ENCODE results near the gene GABBR2.
"Not testable (repeated sequence)": the region's sequence is repeated elsewhere in the genome, so short reads cannot be mapped to it uniquely, and the experiment has no call there.

The GABBR2 gene

DNA sequence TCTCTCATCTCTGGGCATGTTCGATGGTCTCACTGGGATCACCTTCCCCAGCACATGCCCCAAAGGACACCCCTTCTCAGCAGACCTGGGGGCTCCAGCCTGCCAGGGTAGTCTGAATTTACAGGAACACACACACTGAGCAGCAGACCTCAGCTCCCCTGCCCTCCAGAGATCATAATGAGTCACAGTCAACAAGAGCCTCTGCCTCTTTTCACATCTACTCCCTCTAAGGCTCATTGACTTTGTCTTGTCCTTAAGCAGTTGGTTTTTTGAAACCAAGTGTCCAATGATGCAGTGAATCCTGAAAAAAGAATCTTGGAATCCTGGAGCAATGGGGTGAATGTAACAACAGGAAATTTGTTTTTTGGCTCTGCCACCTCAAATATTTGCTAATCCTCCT lies 20.8 kb downstream of the GABBR2 start:
- no peak overlapping the region for H3K4me3 ChIP-seq (ENCODE audit: low read depth, low read length)
- TF ChIP-seq, protein P1, sequence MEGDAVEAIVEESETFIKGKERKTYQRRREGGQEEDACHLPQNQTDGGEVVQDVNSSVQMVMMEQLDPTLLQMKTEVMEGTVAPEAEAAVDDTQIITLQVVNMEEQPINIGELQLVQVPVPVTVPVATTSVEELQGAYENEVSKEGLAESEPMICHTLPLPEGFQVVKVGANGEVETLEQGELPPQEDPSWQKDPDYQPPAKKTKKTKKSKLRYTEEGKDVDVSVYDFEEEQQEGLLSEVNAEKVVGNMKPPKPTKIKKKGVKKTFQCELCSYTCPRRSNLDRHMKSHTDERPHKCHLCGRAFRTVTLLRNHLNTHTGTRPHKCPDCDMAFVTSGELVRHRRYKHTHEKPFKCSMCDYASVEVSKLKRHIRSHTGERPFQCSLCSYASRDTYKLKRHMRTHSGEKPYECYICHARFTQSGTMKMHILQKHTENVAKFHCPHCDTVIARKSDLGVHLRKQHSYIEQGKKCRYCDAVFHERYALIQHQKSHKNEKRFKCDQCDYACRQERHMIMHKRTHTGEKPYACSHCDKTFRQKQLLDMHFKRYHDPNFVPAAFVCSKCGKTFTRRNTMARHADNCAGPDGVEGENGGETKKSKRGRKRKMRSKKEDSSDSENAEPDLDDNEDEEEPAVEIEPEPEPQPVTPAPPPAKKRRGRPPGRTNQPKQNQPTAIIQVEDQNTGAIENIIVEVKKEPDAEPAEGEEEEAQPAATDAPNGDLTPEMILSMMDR (IDR thresholded peaks at IDR 0.05; ENCODE audit: low read depth, low read length) = no peak

DNA sequence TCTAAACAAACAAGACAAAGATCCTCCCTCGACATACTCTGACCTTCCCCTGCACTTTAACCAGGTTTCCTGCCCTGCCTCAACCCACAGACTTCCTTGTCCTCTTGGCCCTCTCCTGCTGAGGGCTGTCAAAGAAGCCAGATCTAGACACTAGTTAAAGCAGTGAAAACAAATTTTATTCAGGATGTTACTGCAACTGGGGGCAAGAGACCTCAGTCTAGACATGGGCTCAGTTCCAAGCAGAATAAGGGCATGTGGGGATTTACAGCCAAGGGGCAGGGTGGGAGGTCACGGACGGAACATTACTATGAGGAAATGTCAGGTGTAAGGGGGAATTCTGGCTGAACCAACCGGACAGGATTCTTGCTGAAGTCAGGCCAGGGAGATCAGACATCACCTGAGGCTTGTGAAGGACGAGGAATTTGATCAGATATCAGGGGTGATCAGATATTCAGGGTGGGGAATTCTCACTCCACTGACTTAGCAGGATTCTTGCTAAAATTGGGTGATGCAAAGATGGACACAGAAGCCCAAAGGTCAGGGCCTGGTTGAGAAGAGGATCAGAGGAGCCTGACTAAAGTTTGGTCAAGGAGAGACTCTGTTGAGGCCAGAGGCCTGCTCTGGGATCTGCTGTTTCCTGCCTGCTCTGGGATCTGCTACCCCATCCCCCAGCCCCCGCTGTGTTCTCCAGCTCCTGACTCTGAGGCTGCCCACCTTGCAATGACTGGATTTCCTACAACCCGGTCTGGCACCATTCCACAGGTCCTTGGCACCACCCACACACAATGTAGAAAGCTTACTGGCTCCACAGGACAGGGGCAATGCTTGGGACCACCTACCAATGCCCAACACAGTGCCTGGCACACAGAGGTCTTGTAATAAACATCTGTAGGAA lies 21.5 kb downstream of the GABBR2 start:
- TF ChIP-seq, protein P1 (IDR thresholded peaks at IDR 0.05; ENCODE audit: low read depth, low read length) = no peak
- H3K4me3 ChIP-seq (ENCODE audit: low read depth, low read length) = no peak overlapping the region

DNA sequence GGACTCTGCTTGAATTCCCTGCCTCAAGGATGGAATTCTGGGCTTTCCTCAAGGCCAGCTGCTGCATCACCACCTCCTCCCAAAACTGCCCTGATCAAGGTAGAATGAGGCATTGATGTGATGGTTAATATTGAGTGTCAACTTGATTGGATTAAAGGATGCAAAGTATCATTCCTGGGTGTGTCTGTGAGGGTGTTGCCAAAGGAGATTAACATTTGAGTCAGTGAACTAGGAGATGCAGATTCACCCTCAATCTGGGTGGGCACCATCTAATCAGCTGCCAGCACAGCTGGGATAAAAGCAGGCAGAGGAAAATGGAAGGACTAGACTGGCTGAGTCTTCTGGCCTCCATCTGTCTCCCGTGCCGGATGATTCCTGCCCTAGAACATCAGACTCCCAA lies 23.9 kb downstream of the GABBR2 start:
- not testable (repeated sequence) for H3K4me3 ChIP-seq (ENCODE audit: low read depth, low read length)

DNA sequence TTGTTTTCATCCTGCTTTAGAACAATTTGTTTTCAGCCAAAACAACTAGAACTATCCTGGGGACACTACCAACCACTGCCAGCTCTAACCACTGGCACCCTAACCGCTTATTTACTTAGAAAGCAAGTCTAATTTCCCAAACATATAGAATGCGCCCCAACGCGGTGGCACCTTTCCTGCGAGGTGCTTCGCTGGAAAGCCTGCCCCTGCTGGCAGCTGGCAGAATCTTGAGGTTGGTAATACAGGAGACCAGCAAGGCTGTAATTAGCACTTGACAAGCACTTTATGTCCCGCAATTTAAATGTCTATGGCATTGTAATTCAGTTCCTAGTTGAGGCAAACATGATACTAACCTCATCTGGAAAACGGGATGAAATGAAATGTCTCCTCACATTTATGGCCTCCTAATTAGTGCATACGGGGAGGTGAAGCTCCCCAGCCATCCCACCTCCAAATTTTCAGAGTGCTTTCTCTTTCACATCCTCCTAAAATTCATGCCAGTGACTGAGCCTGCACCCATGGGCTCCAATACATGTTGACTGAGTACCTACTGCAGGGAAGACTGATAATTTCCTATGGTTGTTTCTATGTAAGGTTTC lies 30.4 kb downstream of the GABBR2 start:
- no peak overlapping the region for H3K4me3 ChIP-seq (ENCODE audit: low read depth, low read length)
- TF ChIP-seq, protein P1 (IDR thresholded peaks at IDR 0.05; ENCODE audit: low read depth, low read length) = peak; percentile 35

DNA sequence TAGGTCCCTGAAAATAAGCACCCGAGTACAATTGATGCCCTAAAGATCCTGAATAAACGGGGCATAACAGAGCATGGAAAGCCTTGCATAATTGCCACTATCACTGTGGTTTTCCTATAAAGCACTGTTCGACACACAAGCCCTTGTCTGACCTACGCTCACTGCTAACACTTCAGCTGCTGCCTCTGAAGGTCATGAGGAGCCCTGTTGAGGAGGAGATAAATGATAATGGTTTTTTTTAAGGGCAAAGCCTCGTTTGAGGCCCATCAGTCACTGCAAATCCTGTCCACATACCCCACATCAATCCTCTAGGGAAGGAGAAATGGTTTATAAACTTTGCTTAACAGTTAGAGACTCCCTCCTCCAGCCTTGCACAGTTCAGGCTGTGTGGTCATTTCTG lies 35.1 kb downstream of the GABBR2 start:
- TF ChIP-seq, protein P1 (IDR thresholded peaks at IDR 0.05; ENCODE audit: low read depth, low read length) = no peak
- no peak overlapping the region for H3K4me3 ChIP-seq (ENCODE audit: low read depth, low read length)

DNA sequence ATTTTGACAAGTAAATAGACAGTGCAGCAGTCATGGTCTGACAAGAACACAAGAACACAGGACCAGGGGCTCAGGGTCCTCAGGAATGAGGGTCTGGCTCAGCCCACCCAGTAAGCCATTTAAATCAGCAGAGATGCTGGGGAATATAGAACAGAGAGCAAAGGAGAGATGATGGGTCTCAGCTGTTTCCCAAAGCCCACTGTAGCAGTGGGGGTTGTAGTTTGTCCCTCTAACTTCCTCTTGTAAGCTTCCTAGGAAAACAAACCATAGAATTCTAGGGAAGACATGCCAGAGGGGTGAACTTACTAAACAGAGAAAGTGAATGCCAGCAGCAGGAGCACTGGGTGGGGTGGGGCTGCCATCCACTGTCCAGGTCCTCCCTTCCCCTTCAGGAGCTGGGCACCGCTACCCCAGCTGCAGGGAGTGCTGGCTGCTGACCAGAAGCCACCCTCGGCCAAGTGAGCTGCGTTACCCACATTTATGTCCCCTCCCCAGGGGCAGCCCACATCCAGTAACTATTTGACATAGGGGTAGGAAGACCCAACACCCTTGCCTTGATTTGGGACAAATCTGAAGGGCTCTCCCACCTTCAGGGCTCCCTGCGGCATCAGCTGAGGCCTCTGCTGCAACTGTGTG lies 41.6 kb downstream of the GABBR2 start:
- TF ChIP-seq, protein P1 (IDR thresholded peaks at IDR 0.05; ENCODE audit: low read depth, low read length) = no peak
- no peak overlapping the region for H3K4me3 ChIP-seq (ENCODE audit: low read depth, low read length)

DNA sequence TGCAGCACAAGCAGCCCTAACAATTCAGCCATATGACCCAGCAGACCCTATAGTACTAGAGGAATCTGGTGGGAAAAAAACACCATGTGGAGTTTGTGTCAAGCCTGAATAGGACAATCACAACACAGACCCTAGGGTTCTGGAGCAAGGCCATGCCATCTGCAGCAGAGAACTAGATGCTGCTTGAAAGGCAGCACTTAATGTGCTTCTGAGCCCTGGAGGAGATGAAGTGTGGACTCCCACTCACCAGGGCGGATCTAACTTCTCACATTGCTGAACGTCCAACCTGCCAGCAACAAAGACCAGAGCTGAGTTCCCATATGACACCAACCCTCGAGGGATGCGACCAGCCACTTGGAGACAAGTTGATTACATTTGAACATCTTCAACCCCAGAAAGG lies 43.2 kb downstream of the GABBR2 start:
- H3K4me3 ChIP-seq (ENCODE audit: low read depth, low read length) = no peak overlapping the region
- TF ChIP-seq, protein P1 (IDR thresholded peaks at IDR 0.05; ENCODE audit: low read depth, low read length) = no peak
